K562 (cell line): ENCODE data around the gene RFNG. TPM values are rescaled to one million over a fixed set of nuclear protein-coding genes. Genes with fewer than 3 reads are reported as not detected.

ENCODE experiments used
- DDX20 ChIP-seq: fragments of 450-650 bp; IDR thresholded peaks from 2 replicates; pipeline ENCODE4 v1.6.1; 2016; ENCODE audit warnings: missing genetic modification characterization, low read depth, mild to moderate bottlenecking, missing compliant biosample characterization, moderate library complexity
- NUFIP1 ChIP-seq: fragments of 450-650 bp; IDR thresholded peaks from 2 replicates; pipeline ENCODE4 v1.6.1; 2018; ENCODE audit not compliant: partially characterized antibody
- SMARCE1 ChIP-seq: fragments of 450-650 bp; IDR thresholded peaks from 2 replicates; pipeline ENCODE4 v1.7.1; 2016; ENCODE audit warnings: mild to moderate bottlenecking
- ZNF507 ChIP-seq: conservative IDR thresholded peaks from 2 replicates; pipeline ENCODE4 v1.6.1; 2017; ENCODE audit warnings: missing genetic modification characterization, missing compliant biosample characterization
- polyA plus RNA-seq, 8 experiments: library from polyadenylated mRNA; depleted of rRNA in 4 of 8; stranded (reverse) in 5 of 8; unstranded in 3 of 8; fragments of >200 nt; fragmentation: Nextera tagmentation in 2 of 8; fragmentation: Illumina TruSeq in 1 of 8; extraction: Ambion mirVana in 2 of 8; extraction: Trizol in 1 of 8; gene quantifications; 2 replicates each; pipeline versions ENCODE4 v1.2.1 to v1.2.3, GENCODE V29; 2011 to 2014; ENCODE audit warnings: inconsistent platforms in 1 of 8, missing spikeins in 1 of 8
- total RNA-seq, 7 experiments: library from RNA; depleted of rRNA in 6 of 7; stranded (reverse); fragments of >200 nt in 6 of 7; fragmentation: Illumina TruSeq in 2 of 7; extraction: Trizol in 2 of 7; gene quantifications; 2 replicates each; pipeline versions ENCODE4 v1.2.1 to v1.2.3, GENCODE V29; 2011 to 2021; ENCODE audit warnings: low replicate concordance in 1 of 7
- TF ChIP-seq, protein P1 (sequence below): sonication (generic); formaldehyde crosslinking; IDR thresholded peaks from 2 replicates; pipeline ENCODE4 v1.8.0; 2022; ENCODE audit warnings: mild to moderate bottlenecking, missing genetic modification reagents
- TF ChIP-seq, protein P2 (sequence below): sonication (generic); formaldehyde crosslinking; IDR thresholded peaks from 2 replicates; pipeline ENCODE4 v1.8.0; 2022; ENCODE audit warnings: mild to moderate bottlenecking, low read depth, missing genetic modification reagents

Gene RFNG
- total and polyA plus RNA-seq, 9 of the 15 experiments (the other 6 are each of a cell fraction or from before 2014, with no cell fraction given), result 0.32 to 32.8 (median 9.5) TPM

DNA sequence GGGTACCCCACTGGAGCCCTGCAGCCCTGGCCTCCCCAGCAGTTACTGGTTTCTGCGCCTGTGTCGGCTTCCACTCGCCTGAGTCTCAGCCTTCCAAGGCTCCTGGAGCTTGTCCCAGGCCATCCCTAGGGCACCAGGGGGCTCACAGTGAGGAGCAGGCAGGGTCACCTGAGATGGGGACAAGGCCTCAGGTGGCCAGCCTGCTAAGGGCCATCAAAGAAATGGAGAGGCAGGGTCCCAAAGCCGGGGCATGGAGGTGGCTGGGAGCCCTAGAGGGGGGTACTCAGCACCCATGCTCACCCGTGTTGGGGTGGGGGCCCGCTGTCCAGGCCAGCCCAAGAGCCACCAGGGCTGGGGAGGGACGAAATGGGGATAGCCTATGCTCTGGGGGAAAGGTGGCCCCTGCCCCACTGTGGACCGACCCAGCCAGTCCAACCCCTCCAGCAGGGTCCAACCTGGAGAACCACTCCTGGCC, 45.1 kb upstream of the RFNG start (continued):
- TF ChIP-seq, protein P1, sequence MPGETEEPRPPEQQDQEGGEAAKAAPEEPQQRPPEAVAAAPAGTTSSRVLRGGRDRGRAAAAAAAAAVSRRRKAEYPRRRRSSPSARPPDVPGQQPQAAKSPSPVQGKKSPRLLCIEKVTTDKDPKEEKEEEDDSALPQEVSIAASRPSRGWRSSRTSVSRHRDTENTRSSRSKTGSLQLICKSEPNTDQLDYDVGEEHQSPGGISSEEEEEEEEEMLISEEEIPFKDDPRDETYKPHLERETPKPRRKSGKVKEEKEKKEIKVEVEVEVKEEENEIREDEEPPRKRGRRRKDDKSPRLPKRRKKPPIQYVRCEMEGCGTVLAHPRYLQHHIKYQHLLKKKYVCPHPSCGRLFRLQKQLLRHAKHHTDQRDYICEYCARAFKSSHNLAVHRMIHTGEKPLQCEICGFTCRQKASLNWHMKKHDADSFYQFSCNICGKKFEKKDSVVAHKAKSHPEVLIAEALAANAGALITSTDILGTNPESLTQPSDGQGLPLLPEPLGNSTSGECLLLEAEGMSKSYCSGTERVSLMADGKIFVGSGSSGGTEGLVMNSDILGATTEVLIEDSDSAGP (CRISPR knock-in tag), result no peak
- no peak for TF ChIP-seq ZNF507 (tag)
- TF ChIP-seq NUFIP1, result no peak
- TF ChIP-seq, protein P2, sequence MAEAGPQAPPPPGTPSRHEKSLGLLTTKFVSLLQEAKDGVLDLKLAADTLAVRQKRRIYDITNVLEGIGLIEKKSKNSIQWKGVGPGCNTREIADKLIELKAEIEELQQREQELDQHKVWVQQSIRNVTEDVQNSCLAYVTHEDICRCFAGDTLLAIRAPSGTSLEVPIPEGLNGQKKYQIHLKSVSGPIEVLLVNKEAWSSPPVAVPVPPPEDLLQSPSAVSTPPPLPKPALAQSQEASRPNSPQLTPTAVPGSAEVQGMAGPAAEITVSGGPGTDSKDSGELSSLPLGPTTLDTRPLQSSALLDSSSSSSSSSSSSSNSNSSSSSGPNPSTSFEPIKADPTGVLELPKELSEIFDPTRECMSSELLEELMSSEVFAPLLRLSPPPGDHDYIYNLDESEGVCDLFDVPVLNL (CRISPR knock-in tag), result no peak
- TF ChIP-seq SMARCE1, result no peak
- no peak for TF ChIP-seq DDX20 (tag)
